ENCODE measurements around the gene SPSB4.

SPSB4 gene

DNA sequence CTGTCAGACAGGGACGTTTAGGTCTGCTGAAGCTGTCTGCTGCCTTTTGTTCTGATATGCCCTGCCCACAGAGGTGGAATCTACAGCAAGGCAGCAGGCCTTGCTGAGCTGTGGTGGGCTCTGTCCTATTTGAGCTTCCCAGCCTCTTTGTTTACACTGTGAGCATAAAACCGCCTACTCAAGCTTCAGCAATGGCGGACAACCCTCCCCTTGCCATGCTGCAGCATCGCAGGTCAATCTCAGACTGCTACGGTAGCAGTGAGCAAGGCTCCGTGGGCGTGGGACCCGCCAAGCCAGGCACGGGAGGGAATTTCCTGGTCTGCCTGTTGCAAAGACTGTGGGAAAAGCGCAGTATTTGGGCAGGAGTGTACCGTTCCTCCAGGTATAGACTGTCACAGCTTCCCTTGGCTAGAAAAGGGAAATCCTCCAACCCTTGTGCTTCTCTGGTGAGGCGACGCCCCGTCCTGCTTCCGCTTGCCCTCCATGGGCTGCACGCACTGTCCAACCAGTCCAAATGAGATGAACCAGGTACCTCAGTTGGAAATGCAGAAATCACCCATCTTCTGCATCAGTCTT is 71.4 kb downstream of the SPSB4 start:
- DNase-seq: no peak

DNA sequence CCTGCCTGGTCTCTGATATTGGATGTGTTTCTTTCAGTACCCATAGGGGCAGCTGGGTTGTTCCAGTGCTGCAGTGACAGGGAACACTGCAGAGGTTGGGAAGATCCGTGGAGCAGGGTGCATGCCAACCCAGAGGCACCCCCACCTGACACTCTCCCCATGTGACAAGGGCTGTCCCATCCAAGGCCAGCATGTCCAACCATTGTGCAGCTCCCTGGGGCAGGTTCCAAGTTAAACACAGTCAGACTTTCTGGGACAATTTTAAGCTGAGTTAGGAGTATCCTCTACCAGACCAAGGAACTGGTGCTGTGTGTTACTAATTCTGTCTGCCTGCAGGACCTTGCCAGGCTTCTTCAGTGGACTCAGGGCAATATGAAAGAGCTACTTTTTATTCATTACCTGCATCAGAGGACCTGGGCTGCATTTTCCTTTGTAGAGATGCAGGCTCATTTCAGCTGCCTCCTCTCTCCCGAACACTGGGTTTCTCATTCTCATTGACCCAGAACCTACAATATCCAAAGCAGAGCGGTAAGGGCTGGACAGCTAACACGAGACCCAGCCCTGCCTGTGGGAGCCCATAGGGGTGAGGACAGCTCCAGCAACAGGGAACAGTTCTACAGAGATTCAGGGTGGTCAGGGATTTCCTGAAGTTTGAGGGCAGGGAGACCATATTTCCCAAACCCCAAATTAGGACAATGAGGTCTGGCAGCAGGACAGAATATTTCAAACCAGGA is 72.7 kb downstream of the SPSB4 start:
- DNase-seq: no peak

DNA sequence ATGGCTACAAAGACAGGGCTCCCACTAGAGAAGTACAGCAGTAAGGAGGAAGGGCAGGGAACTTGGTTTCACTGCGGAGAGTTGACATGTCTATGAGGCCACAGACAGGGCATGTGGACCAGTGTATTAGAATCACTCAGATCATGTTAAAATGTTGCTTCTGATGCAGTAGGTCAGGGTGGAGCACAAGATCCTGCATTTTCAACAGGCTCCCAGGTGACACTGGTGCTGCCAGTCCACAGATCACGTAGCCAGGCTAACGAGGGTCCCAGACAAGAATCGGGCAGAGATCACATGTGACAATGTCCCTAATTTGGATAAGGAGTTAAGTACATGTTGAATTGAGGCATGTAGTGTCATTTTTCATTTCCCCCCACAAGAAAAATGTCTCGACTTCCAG is 73.6 kb downstream of the SPSB4 start:
- no peak for DNase-seq

DNA sequence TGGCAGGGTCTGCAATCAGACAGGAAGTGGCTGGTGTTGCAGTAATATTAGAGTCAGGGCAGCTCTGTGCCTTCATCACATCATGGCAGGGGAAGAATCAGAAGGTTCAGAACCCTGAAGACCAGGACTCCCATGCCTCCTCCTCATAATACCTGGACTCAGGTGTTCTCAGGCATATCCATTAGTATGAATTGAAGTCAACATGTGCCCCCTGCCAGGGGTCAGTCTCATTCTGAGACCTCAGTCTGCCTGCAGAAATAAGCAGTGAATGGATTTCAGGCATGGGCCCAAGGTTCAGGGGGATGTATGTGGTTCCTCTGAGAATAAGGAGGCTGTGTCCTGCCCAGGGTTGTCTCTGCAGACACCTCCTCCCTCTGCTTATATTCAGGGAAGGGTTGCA is 74.2 kb downstream of the SPSB4 start:
- DNase-seq: no peak

DNA sequence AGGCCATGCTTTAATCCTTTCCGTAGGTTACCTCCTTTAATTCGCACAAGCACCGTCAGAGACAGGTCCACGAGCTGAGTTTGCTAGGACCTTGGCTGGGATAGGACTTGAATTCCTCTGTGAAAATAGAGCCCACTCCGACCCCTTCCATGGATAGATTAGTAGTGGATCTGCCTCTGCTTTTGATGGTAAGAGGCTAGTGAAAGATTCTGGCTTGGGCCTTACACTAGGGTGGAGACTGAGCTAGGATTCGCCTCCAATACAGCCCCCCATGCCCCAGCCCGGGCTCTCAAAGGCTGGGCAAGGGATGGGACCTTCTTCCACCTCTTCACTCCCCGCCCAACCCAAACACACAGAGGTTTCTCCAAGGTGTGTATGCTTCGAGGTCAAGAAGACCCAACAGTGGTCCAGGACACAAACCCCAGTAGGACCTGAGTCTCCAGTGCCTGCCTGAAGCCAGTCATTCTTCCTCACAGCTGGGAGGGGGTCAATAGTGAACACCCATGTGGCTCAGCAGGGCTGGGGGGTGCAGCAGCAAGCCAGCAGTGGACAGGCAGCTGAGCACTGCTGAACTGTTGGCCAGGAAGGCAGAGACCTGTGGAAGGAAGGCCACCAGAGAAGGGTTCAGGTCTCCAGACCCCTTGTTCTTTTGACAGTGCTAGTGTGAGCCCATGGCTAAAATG is 75.7 kb downstream of the SPSB4 start:
- no peak for DNase-seq

DNA sequence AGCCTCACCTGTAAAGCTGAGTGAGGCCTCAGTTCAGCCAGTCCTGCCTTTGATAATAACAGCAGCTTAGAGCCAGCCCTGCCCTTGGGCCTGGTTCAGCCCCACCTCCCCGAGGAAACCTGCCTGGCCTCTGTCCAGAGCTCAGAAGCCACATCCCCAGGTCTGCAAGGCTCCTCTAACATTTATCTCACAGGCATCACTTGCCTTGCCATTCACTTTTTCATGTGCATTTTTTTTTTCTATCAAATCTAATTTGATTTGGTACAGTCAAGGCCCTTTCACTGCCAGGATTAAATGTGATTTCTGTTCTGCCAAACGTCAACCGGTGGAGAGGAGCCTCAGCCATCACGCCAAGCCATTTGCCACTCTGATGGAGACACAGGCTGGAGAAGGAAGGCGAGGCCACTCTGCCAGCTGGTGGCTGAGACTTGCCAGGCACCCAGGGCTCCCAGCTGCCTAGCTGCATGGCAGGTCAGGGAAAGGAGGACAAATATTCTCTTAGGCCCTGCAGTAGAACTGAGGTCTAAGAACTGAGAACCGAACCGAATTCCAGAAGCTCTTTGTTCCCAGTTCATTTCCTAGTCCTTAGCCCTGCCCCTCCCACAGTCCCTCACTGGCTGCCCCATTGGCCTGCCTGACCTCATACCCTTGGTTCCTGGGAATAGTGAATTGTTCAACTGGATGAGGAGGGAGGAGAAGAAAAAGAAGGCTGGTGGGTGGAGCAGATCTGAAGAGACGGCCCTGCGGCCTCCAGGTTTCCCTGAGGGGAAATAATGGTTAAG is 76.4 kb downstream of the SPSB4 start:
- no peak for DNase-seq

DNA sequence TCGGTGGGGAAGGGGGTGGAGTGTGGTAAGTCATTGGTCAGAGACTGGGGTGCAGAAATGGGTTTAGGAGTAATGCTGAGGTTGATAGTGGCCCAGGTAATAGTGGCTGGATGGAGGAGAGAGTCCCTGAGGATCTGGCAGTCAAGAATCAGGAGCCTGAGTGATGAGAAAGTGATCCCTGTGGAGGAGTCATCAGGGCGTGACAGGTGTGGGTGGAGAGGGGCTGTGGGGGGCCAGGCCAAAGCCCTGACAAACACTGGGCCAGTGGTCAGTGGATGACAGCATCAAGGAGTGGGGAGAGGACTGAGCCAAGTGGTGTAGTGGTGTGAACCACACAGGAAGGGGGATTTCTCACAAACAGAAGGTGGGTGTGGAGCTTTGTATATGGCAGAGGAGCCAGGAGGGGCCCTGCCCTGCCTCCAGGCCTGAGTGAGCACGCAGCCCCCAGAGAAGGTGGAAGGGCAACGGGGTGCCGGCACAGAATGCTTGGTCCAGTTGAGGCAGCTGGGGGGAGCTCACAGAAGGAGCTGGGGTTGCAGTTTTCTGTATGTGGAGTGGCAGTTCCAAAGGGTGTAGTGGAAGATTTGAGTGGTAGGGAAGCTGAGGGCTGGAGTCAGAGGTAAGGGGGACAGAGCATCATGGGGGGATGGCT is 77.1 kb downstream of the SPSB4 start:
- no peak for DNase-seq

DNA sequence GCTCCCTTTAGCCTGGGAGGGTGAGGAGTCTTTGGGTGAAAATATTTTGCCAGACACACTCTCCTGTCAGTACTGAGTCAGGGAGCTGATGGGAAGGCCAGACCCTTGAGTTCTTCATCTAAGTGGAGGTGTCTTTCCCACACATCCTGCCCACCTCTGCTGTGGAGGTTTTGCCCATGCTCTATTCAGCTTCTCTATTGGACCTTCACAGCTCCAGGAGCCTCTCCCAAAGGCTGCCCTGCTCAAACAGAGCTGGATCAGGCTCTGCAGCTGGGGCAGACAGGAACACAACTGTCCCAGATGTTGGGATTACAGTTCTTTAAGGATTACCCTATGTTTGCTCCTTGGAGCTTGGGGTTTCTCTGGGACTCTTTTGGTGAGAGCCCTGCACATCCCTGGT is 77.9 kb downstream of the SPSB4 start:
- DNase-seq: no peak

DNA sequence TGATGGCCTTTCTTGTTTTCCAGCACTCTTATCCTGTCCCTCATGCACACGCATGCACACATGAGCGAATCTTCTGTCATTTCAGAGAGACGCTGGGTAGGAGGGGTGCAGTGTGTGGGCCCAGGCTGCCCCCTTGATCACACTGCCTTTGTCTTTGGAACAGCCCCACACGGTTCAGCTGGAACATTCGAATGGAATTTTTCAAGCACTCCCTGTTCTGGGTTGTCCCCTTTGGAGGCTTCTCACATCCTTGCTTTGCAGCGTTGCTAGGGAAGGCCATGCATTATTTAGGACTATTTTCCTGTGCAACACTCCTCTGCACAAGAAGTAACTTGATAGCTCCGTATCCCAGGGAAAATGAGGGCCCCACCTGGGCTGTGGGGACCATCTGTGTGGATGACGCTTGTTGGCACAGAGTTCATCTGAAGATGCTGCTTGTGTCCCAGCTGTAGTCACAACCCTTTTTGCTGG is 78.4 kb downstream of the SPSB4 start:
- peak; percentile 74 for DNase-seq

DNA sequence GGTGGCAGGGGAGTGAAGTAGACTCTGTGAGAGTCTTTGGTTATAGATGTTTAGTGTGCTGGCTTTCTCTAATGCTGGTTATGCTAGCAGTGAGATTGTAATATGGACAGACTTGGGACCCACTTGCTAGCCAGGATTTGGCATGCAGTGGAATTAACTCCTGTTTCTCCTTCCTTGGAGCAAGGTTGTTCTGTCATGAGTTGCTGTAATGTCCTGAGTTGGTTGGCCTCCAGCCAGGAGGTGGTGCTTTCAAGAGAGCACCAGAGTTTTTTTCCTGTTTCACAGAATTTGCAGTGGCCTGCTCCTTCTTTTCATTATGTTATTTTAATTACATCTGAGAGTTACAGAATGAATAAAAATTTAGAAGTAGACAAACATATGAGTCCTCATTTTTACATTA is 92.4 kb downstream of the SPSB4 start:
- no peak for DNase-seq

DNA sequence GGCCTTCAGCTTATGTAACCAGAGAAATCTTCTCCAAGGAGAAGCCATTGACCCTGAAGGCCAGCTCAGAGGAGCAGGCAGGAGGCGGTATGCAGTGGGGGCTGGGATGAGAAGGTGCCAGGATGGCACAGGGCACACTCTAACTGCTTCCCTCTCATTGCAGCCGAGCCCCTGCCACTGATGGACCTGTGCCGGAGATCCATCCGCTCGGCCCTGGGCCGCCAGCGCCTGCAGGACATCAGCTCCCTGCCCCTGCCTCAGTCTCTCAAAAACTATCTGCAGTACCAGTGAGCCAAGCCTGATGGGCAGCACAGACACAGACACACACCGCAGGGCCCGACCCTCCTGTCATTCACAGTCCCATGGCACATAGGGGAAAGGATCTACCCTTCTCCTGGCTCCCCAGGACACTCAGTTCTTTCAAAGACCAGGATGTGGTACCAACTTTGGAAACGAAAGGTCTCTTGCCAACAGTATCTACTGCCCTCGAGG is 95.9 kb downstream of the SPSB4 start:
- no peak for DNase-seq

DNA sequence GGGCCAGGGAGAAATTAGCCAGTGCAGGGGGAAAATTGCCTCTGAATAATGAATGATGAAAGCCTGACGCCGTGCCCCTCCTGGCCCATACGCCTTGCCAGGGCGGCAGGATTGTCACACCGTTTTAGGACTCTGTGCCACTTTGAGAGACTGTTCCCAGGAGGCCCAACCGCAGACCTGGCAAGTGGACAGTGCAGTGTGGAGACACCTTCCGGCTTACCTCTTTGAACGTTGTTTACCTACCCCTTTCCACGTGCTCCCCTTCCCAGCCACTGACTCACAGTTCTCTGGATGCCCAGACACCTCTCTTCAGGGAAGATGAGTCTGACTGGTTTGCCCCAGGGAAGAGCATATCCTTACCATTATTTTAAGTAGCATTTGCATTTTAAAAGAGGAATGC is 96.5 kb downstream of the SPSB4 start:
- peak; percentile 72 for DNase-seq

DNA sequence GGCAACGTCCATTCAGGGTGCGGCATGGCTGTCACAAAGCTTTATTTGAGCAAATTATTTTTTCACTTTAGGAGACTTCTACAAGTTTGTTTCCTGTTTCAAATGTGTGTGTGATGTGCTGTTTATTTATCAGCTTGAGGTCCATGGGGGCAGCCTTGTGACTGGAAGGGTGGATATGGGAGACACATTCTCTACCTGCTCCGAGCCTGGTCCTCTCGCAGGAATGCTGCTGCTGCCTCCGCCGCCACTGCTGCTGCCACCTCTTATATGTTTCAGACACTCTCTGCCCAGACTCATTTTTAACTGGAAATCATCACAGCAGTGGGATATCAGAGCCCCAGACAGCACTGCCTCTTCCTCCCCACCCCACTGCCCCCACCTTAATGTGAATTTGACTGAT is 97.0 kb downstream of the SPSB4 start:
- no peak for DNase-seq

DNA sequence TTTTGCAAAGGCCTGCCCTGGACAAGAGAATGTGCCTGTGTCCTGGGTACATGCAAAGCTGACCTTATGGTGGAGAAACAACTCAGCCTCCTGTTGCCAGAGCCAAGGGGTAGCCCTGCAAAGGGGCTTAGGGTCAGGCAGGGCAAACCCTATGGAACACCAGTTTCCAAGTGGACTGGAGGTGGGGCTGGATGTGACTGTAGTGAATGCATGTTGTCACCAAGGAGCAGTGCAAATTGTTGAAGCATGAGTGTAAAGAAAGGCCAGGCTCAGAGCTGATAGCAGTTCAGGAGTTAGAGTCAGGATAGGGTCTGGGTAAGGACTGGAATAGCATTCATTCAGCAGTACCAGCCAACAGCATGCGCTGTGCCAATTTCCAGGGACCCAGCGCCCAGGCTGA is 97.6 kb downstream of the SPSB4 start:
- no peak for DNase-seq

DNA sequence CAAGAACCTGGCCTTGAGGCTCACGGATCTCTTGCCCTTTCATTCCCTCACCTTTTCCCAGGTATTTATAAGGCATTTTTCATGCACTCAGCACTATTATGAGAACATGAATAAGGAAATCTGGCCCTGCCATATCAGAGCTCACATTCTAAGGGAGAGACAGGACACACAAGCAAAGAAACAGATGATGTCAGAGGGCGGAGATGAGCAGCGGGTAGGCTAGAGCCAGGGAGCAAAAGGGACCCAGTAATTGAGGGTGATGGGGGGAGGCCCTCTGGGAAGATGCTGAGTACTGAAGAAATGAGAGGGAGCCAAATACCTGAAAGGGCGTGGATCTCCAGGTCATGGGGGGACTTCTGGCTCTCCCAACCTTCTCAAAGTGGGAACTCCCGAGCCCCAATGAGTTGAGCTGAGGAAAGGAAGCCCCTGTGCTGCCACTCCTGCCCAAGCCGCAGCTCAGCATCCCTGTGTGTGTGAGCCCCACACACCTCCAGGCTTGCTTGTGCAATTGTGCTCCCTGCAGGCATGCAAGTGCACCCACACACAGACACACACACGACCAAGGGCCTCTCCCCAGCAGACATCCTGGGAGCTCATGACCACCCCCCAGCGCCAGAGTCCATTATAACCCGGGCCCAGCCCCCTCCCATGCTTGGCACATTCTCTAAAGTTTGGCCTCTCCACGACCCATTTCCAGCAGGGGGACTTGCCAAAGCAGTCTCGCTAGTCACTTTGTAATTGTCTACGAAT is 99.1 kb downstream of the SPSB4 start:
- DNase-seq: no peak

DNA sequence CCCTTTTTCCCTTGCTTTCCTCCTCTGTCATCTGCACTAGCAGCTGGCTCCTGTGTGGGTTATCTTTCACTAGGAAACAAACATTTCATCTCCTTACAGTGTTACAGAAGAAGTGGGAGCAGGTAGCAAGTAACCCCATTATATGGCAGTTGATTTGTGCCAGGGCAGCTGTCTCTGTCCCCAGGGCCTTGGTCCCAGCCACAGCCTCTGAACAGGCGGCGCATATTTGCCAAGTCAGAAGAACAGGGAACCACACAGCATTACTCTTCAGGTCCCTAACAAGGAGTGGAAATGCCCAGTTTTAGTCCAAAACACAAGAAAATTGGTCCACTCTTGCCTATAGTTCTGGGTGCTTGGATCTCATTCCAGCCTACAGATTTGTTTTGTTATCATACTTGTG is 99.8 kb downstream of the SPSB4 start:
- no peak for DNase-seq

DNA sequence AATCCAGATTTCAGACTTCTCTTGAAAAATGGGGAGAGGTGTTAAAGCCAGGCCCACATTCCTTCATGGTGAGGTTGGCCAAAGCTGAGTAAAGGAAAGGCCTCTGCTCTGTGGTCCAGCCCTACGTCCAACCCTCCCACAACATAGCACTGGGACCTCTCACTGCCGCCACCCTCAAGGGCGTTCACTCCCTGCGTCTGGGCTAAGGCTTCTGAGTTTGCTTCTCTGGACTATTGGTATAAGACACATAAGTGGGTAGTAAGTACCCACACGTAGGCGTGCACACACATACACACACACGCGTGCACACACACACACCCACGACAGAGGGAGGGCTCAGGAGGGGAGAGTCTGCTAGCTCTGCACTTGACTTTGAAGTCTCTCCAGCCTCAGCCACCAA is 100.3 kb downstream of the SPSB4 start:
- no peak for DNase-seq

DNA sequence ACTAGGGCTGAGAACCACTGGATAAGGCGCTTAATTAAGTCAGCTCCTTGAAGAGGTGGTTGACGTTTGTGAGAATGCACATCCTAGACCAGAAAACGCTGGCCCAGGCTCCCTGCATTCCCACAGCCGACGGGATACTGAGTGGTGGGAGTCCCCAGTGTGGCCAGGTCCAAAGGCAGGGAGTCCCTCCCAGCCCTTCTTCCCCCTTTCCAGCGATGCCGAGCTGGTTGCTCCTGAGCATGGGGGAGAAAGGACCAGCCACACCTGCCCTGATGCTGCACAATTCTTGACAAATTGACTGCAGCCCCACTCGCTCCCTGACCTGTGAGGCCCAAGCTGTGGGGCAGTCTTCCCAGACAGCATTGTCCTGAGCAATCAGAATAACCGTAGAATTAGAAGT is 101.0 kb downstream of the SPSB4 start:
- DNase-seq: no peak

DNA sequence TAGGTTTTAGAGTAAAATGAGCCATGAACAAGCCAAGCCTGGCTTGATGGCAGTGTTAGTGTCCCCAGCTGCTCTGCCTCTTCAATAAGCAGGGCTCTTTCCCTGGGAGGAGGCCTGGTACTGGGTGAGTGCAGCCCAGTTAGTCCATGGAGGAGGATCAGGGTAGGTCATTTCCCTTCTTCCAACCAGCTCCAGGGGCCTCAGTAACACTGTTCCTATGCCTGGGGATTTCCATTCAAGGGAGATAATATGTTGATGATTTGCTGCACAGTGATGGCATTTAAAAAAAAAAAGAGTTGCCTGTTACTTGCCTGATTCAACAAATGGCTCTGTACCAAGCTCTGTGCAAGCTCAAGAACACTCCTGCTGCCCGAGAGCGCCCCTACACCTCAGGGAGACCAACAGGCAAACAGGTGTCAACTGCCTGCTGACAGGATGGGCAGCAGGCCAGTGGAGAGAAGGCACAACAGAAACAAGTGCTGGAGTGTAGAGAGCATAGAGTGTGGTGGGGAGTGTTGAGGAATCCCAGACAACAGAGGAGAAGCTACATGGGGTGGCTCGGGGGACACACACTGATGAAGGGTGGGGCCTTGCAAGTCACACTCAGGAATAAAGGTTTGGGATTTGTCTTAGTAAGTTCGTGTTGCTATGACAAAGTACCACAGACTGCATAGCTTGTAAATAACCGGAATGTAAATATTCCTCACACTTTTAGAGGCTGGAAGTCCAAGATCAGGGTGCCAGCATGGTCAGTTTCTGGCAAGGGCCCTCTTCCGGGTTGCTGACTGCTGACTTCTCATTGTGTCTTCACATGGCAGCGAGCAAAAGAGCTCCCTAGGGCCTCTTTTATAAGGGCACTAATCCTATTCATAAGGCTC is 101.9 kb downstream of the SPSB4 start:
- peak; percentile 88 for DNase-seq

DNA sequence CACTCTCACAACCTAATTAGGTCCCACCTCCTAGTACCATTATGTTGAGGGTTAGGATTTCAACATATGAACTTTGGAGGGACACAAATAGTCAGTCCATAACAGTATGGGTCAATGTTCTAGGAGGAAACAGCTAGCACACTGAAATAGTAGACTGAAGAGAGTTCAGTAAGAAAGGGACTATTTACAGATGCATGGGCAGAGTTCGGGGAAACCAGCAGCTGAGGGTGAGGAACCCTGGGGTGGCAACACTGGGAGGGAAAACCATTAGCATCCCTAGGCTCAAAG is 102.5 kb downstream of the SPSB4 start:
- no peak for DNase-seq

DNA sequence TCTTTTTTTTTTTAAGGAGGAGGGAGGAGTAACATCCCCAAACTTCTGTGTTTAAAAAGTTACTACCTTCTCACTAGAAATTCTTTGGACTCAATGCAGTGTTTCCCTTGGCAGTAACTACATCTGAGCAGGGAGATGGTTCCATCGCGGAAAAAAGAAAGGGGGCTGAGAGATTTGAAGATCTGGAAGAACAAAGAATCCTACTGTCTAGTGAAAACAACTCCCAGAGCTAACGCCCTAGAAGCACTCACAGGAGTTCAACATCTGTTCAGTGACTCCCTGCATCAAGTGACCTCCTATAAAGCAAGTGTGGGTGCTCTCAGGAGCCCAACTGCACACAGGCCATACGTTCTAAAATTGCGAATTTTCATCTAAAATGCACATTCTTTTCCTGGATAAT is 113.7 kb downstream of the SPSB4 start:
- no peak for DNase-seq
